HEK293 (cell line): ENCODE results near the gene DES.

Experiments
- CTCF ChIP-seq: fragments of 450-650 bp; formaldehyde crosslinking; IDR thresholded peaks from 2 replicates; pipeline ENCODE4 v1.5.1; 2016; ENCODE audit warnings: missing biosample characterization, missing genetic modification characterization
- ZNF561 ChIP-seq: fragments of 450-650 bp; IDR thresholded peaks from 2 replicates; pipeline ENCODE4 v1.5.1; 2018; ENCODE audit warnings: missing biosample characterization, missing genetic modification characterization, borderline replicate concordance

- no peak for TF ChIP-seq CTCF (tag by site-specific recombination)
- no peak for TF ChIP-seq ZNF561 (tag by site-specific recombination)
Measured at GRCh38 chr2:219446101-219446504, 27.9 kb downstream of the DES start.
